GM12874 (cell line): ENCODE results near the gene SELENOM.

Experiments used
- CTCF ChIP-seq: IDR thresholded peaks from 2 replicates; pipeline ENCODE4 v1.5.1; 2011; ENCODE audit warnings: low read depth, mild to moderate bottlenecking, control low read depth, low read length, moderate library complexity; ENCODE audit not compliant: insufficient read depth

Gene SELENOM

GRCh38 chr22:31139866-31140716 is 32.7 kb upstream of the SELENOM start, which contains the start of gene PLA2G3:
Gene PLA2G3 (minus strand): TSS chr22:31140508. CDS start chr22:31140354, 154 bp downstream.
- TF ChIP-seq CTCF = no peak

GRCh38 chr22:31139066-31139465 is 31.7 kb upstream of the SELENOM start:
- TF ChIP-seq CTCF = no peak

- no peak for TF ChIP-seq CTCF
Measured at GRCh38 chr22:31138126-31138525, 30.8 kb upstream of the SELENOM start.

GRCh38 chr22:31137721-31138120 is 30.4 kb upstream of the SELENOM start:
- TF ChIP-seq CTCF = no peak

GRCh38 chr22:31136711-31137110 is 29.3 kb upstream of the SELENOM start:
- no peak for TF ChIP-seq CTCF

GRCh38 chr22:31136155-31136554 is 28.8 kb upstream of the SELENOM start:
- TF ChIP-seq CTCF = no peak

- TF ChIP-seq CTCF = no peak
Measured at GRCh38 chr22:31135706-31136105, 28.3 kb upstream of the SELENOM start.
